ENCODE data around the gene PNPO.

The PNPO gene

DNA sequence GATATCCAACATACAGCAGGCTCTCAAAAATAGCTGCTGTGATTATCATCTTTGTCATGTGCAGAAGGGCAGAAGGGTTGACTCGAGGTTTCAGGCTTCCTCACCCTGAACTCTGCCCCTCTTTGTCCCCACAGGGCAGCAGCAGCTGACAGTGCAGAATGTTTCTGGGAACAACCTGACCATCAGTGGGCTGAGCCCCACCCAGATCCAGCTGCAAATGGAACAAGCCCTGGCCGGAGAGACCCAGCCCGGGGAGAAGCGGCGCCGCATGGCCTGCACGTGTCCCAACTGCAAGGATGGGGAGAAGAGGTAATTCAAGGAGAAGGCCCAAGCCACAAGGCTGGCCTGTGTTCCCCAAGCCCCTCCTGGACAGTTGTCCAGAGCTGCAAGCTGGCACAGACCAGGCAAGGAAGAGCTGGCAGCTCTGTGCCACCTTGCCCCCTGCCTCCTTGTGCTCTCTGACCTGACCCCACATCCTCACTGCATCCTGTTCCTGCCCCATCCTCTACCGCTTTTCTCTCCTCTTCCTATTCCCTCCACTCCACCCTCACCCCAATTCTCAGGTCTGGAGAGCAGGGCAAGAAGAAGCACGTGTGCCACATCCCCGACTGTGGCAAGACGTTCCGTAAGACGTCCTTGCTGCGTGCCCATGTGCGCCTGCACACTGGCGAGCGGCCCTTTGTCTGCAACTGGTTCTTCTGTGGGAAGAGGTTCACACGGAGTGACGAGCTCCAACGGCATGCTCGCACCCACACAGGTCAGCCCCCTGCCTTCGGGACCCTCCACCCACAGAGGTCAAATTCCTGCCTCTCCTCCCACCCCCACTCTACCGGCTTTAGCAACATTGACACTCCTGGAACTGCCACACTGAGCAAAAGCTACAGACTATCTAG, 16.3 kb upstream of the PNPO start:
- CTCF ChIA-PET: interaction anchor here (1.1 to 3.2 kb wide), 6 partner anchors 11 to 46 kb away, joined by 3 to 12 read pairs (median 8); partner anchors contain the start of gene CDK5RAP3
- no peak for TF ChIP-seq CTCF (IDR thresholded peaks at IDR 0.05; ENCODE audit: insufficient read depth, low read length, missing control alignments)
- no peak for DNase-seq (ENCODE audit: low read depth, low spot score)
- H3K4me3 ChIP-seq (ENCODE audit: low read depth, low read length): no peak overlapping the region
- POLR2A ChIA-PET: no interaction called here

DNA sequence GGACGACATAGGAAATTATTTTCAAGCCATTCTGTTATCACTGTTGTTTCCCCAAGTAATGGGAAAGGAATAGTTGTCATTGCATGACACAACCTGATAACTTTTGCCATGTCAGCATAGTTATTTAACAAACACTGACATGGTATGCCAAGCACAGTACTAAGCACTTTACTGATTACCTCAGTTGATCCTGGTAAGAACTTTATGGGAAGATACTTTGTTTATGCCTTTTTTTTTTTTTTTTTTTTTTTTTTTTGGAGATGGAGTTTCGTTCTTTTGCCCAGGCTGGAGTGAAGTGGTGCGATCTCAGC, 15.7 kb upstream of the PNPO start:
- no peak for TF ChIP-seq CTCF (IDR thresholded peaks at IDR 0.05; ENCODE audit: insufficient read depth, low read length, missing control alignments)
- CTCF ChIA-PET: interaction anchor here (0.7 to 3.0 kb wide), 4 partner anchors 10 to 28 kb away, joined by 3 to 12 read pairs (median 6); no protein-coding TSS in a partner anchor
- POLR2A ChIA-PET: no interaction called here
- DNase-seq (ENCODE audit: low read depth, low spot score): no peak
- no peak overlapping the region for H3K4me3 ChIP-seq (ENCODE audit: low read depth, low read length)

GRCh38 chr17:47927821-47928400, 13.5 kb upstream of the PNPO start:
- CTCF ChIA-PET: interaction anchor here (0.8 to 6.4 kb wide), 3 partner anchors 18 to 95 kb away, joined by 3 to 40 read pairs (median 38); no protein-coding TSS in a partner anchor
- no peak overlapping the region for H3K4me3 ChIP-seq (ENCODE audit: low read depth, low read length)
- POLR2A ChIA-PET: no interaction called here
- no peak for TF ChIP-seq CTCF (IDR thresholded peaks at IDR 0.05; ENCODE audit: insufficient read depth, low read length, missing control alignments)
- no peak for DNase-seq (ENCODE audit: low read depth, low spot score)

- DNase-seq (ENCODE audit: low read depth, low spot score): no peak
- TF ChIP-seq CTCF (IDR thresholded peaks at IDR 0.05; ENCODE audit: insufficient read depth, low read length, missing control alignments): no peak
- ChIA-PET POLR2A (no interaction called here), CTCF (interaction anchor here (5.9 to 6.4 kb wide), 2 partner anchors 17 to 21 kb away, joined by 38 to 40 read pairs; no protein-coding TSS in a partner anchor)
- H3K4me3 ChIP-seq (ENCODE audit: low read depth, low read length): no peak overlapping the region
These were observed 13.0 kb upstream of the PNPO start for GRCh38 chr17:47928415-47928814.

- no peak for DNase-seq (ENCODE audit: low read depth, low spot score)
- no peak for TF ChIP-seq CTCF (IDR thresholded peaks at IDR 0.05; ENCODE audit: insufficient read depth, low read length, missing control alignments)
- ChIA-PET POLR2A (interaction anchor here (1.0 kb wide), 1 partner anchor 25 kb away, joined by 3 read pairs; no protein-coding TSS in a partner anchor), CTCF (interaction anchor here (0.9 to 6.4 kb wide), 7 partner anchors 7 to 49 kb away, joined by 3 to 40 read pairs (median 4); partner anchors contain the start of gene PNPO)
- no peak overlapping the region for H3K4me3 ChIP-seq (ENCODE audit: low read depth, low read length)
These were observed 12.0 kb upstream of the PNPO start for GRCh38 chr17:47929218-47930000.

Data from AG04449 (cell line).